Esophagus squamous epithelium (tissue), 5 donors: Measurements from ENCODE around the gene AHDC1. TPM values are rescaled to one million over a fixed set of nuclear protein-coding genes. Genes with fewer than 3 reads are reported as not detected.
"Not testable (repeated sequence)": the region's sequence is repeated elsewhere in the genome, so short reads cannot be mapped to it uniquely, and the experiment has no call there.

ENCODE experiments used
- DNase-seq: peaks from one replicate; lab custom pipeline; 2025; lab: John Stamatoyannopoulos, UW
- H3K27ac ChIP-seq, 4 donors: fragments of 200-600 bp; sonication (generic); one replicate each; pipeline ENCODE4 v1.5.1; 2016 to 2019; ENCODE audit warnings: mild to moderate bottlenecking in 1 of 4
- H3K27me3 ChIP-seq, 4 donors: fragments of 200-600 bp; sonication (generic); 1 replicate in 3 of 4; 2 replicates in 1 of 4; pipeline versions ENCODE4 v1.5.1 to v1.6.0; 2017 to 2021; ENCODE audit warnings: antibody characterized with exemption in 1 of 4
- H3K36me3 ChIP-seq, 3 donors: fragments of 200-600 bp; sonication (generic); one replicate each; pipeline ENCODE4 v1.5.1; 2016 to 2019
- H3K4me1 ChIP-seq, 3 donors: fragments of 200-600 bp; sonication (generic); one replicate each; pipeline ENCODE4 v1.5.1; 2017 to 2019
- H3K4me3 ChIP-seq, 4 donors: fragments of 200-600 bp; sonication (generic); 1 replicate in 3 of 4; 2 replicates in 1 of 4; pipeline ENCODE4 v1.5.1; 2016 to 2019; ENCODE audit warnings: mild to moderate bottlenecking in 2 of 4, moderate library complexity in 1 of 4
- H3K9me3 ChIP-seq, 3 donors: fragments of 200-600 bp; sonication (generic); one replicate each; pipeline ENCODE4 v1.5.1; 2016 to 2019
- CTCF ChIP-seq, 6 experiments: fragments of 450-650 bp in 4 of 6; fragments of 200-600 bp in 2 of 6; sonication (generic) in 2 of 6; IDR thresholded peaks; one replicate each; pipeline ENCODE4 v1.5.1; 2016 to 2019; ENCODE audit warnings: antibody characterized with exemption in 6 of 6, mild to moderate bottlenecking in 4 of 6, moderate library complexity in 4 of 6
- POLR2A ChIP-seq, 4 donors: fragments of 450-650 bp; IDR thresholded peaks; one replicate each; pipeline ENCODE4 v1.6.1; 2017; ENCODE audit warnings: antibody characterized with exemption in 4 of 4, mild to moderate bottlenecking in 4 of 4, moderate library complexity in 3 of 4
- WGBS, 2 donors: methylation state at CpG; one replicate each; pipeline ENCODE4 v1.1.5; 2018; 5-methylcytosine and 5-hydroxymethylcytosine counted together
- intact Hi-C: fragments of 100-400 bp; cut with DNase I; formaldehyde crosslinking; loops from one replicate; pipeline ENCODE4 v1.15.0; 2022
- total RNA-seq, 4 donors: library from RNA; depleted of rRNA; stranded (reverse); fragments of >200 nt; gene quantifications; one replicate each; pipeline ENCODE4 v1.1.0, GENCODE V29; 2016
- donor health status: DM: yes; HTN: yes; CAD: no.

Gene AHDC1
- total RNA-seq, 4 donors from 2014 or later, result 22.2 to 112 (median 30.6) TPM

DNA sequence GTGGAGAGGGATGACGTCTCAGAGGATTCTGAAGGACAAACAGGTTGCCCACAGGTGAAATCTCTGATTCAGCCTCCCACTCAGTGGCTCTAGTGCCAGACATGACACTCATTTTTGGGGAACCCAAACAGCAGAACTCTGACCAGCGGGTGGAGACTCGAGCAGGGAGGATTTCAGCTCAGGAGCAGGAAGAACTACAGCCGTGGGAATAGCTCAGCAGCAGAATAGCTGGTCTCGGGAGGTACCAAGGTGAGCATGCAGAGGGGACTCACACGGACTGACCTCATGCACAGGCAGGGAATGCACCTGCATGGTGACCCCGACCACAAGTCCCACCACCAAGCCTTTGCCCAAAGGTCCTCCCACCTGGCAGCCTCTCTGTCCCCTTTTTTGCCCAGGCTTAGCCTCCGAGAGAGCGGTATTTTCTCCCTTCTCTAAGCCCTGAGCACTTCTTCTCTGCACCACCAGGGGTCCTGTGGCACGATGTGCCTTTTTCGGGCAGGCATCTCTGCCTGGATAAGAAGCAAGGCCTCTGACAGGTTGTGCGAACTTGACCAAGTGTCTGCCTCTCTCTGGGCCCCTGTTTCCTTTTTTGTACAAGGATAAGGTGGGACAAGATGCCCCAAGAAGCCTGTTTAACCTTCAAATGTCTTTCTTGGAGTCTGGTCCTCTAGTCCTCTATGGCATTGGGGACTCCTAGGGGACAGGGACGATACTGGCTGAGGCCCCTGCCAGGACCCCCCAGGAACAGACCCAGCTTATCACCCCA is 39.8 kb upstream of the AHDC1 start:
- Histone ChIP-seq H3K4me1 (peaks cover 0 to 23% (median 0%) of the 10 kb centered on the region in 3 donors), H3K4me3 (no peak overlapping the region), H3K27ac (no peak overlapping the region), H3K9me3 (no peaks in the 10 kb centered on the region), H3K36me3 (no peaks in the 10 kb centered on the region), H3K27me3 (no peaks in the 10 kb centered on the region)
- peak; percentile 76 to 88 (median 82) for TF ChIP-seq CTCF (IDR thresholded peaks at IDR 0.05)
- TF ChIP-seq POLR2A (IDR thresholded peaks at IDR 0.05), result no peak
- WGBS, 2 donors, result 30 to 34% methylated on average over 9 to 13 of the region's 13 CpGs
- DNase-seq, result no peak
- intact Hi-C loops, result no loop called here

DNA sequence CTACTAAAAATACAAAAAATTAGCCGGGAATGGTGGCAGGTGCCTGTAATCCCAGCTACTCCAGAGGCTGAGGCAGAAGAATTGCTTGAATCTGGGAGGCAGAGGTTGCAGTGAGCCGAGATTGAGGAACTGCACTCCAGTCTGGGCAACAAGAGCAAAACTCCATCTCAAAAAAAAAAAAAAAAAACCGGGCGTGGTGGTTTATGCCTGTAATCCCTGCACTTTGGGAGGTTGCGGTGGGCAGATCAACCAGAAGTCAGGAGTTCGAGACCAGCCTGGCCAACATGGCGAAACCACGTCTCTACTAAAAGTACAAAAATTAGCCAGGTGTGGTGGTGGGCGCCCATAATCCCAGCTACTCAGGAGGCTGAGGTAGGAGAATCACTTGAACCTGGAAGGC is 36.6 kb upstream of the AHDC1 start:
- intact Hi-C loops, H3K9me3 ChIP-seq, H3K27ac ChIP-seq, DNase-seq, H3K4me3 ChIP-seq, H3K27me3 ChIP-seq, H3K36me3 ChIP-seq: not testable (repeated sequence)
- peaks cover 0 to 16% (median 0%) of the 10 kb centered on the region in 3 donors for H3K4me1 ChIP-seq
- 80 to 83% methylated on average over 9 of the region's 9 CpGs for WGBS, 2 donors

DNA sequence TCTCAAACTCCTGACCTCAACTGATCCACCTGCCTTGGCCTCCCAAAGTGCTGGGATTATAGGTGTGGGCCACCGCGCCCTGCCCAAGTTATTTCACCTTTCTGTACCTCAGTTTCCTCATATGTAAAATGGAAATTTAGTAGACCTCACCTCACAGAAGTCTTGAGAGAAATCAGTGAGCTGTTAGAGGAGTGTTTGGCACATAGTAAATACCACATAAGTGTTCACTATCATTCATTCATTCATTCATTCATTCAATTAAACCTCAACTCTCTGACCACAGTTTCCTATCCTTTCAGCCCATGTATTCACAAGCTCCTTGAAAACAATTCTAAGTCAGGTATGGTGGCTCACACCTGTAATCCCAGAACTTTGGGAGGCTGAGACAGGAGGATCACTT is 34.9 kb upstream of the AHDC1 start:
- Histone ChIP-seq H3K9me3 (no peaks in the 10 kb centered on the region), H3K4me1 (peaks cover 2 to 28% (median 11%) of the 10 kb centered on the region in 3 donors), H3K27ac (no peak overlapping the region), H3K4me3 (no peak overlapping the region), H3K36me3 (no peaks in the 10 kb centered on the region), H3K27me3 (peaks cover 0 to 14% (median 0%) of the 10 kb centered on the region in 4 donors)
- no peak for TF ChIP-seq CTCF (IDR thresholded peaks at IDR 0.05)
- TF ChIP-seq POLR2A (IDR thresholded peaks at IDR 0.05), result no peak
- intact Hi-C loops, result no loop called here
- DNase-seq, result no peak
- WGBS, 2 donors, result 90 to 92% methylated on average over 2 of the region's 2 CpGs

DNA sequence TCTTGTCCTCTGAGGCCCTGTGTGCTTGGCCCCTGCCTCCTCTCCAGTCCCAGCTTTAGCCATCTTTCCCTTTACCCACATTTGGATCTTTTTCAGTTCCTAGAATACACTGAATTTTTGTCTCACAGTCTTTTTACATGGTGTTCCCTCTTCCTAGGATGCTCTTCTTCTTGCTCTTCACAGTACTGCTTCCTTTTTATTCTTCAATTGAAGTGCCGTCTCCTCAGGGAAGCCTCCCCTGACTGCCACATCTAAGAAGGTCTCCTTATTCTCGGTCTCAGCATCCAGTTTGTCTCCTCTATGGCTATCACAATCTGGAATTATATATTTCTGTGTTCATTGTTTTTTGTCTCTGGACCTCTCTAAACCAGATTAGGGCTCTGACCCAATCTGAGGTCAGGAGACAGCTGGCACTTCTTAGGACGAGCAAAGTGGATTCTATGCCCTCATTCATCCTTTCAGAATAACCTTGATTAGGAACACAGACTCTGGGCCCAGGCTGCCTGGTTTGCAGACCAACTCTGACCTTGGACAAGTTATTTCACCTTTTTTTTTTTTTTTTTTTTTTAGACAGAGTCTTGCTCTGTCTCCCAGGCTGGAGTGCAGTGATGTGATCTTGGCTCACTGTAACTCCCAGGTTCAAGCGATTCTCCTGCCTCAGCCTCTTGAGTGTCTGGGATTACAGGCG is 34.2 kb upstream of the AHDC1 start:
- WGBS, 2 donors, result 80 to 87% methylated on average over 5 of the region's 5 CpGs
- Histone ChIP-seq H3K9me3 (no peaks in the 10 kb centered on the region), H3K27me3 (peaks cover 0 to 18% (median 0%) of the 10 kb centered on the region in 4 donors), H3K27ac (no peak overlapping the region), H3K4me1 (peaks cover 8 to 30% (median 17%) of the 10 kb centered on the region in 3 donors), H3K36me3 (no peaks in the 10 kb centered on the region), H3K4me3 (no peak overlapping the region)
- TF ChIP-seq CTCF (IDR thresholded peaks at IDR 0.05), result no peak
- no peak for TF ChIP-seq POLR2A (IDR thresholded peaks at IDR 0.05)
- no peak for DNase-seq
- intact Hi-C loops, result no loop called here

GRCh38 chr1:27635396-27636142 is 31.6 kb upstream of the AHDC1 start:
- Histone ChIP-seq H3K4me1 (peaks cover 28 to 56% (median 29%) of the 10 kb centered on the region in 3 donors), H3K27me3 (peaks cover 0 to 18% (median 0%) of the 10 kb centered on the region in 4 donors), H3K4me3 (peak overlapping the region in 3 of 4 donors; percentile 45 to 66 (median 53)), H3K9me3 (no peaks in the 10 kb centered on the region), H3K36me3 (no peaks in the 10 kb centered on the region), H3K27ac (peak overlapping the region; percentile 47 to 83 (median 74))
- DNase-seq, result no peak
- intact Hi-C loops, result no loop called here
- whole genome bisulfite sequencing, 2 donors, result 92 to 100% methylated on average over 6 to 9 of the region's 11 CpGs
- TF ChIP-seq POLR2A (IDR thresholded peaks at IDR 0.05) (no peak), CTCF (IDR thresholded peaks at IDR 0.05) (no peak)
